HepG2 (cell line): ENCODE data around the gene ITGB7. TPM values are rescaled to one million over a fixed set of nuclear protein-coding genes. Genes with fewer than 3 reads are reported as not detected.

Experiments used
- AHR ChIP-seq: IDR thresholded peaks from 2 replicates; pipeline ENCODE4 v1.6.1; 2018; ENCODE audit warnings: missing genetic modification reagents, missing compliant biosample characterization
- BHLHE40 ChIP-seq: IDR thresholded peaks from 2 replicates; pipeline ENCODE4 v1.6.1; 2011; ENCODE audit warnings: low read length, improper control_type of control experiment
- E2F5 ChIP-seq: sonication (generic); formaldehyde crosslinking; conservative IDR thresholded peaks from 2 replicates; pipeline ENCODE4 v1.4.0; 2020; ENCODE audit warnings: missing genetic modification reagents
- FOXA1 ChIP-seq, 2 experiments: fragments of 450-650 bp in 1 of 2; sonication (generic) in 1 of 2; formaldehyde crosslinking in 1 of 2; IDR thresholded peaks; 2 replicates each; pipeline versions ENCODE4 v1.4.0 to v1.6.1; 2016 to 2020; ENCODE audit warnings: missing genetic modification reagents in 1 of 2
- FOXA3 ChIP-seq: IDR thresholded peaks from 2 replicates; pipeline ENCODE4 v1.6.1; 2016; ENCODE audit warnings: missing genetic modification reagents, missing compliant biosample characterization
- FOXP1 ChIP-seq, 2 experiments: fragments of 450-650 bp in 1 of 2; IDR thresholded peaks; 2 replicates each; pipeline ENCODE4 v1.6.1; 2017 to 2018; ENCODE audit warnings: antibody characterized with exemption in 1 of 2
- GABPA ChIP-seq, 2 experiments: IDR thresholded peaks; 2 replicates each; pipeline ENCODE4 v1.6.1; 2011 to 2016; ENCODE audit warnings: low read depth in 2 of 2, low read length in 1 of 2, missing biosample characterization in 1 of 2, missing genetic modification characterization in 1 of 2
- HCFC1 ChIP-seq: fragments of 150-350 bp; IDR thresholded peaks from 2 replicates; pipeline ENCODE4 v1.6.1; 2014; ENCODE audit warnings: low read depth, low read length
- MIER3 ChIP-seq: IDR thresholded peaks from 2 replicates; pipeline ENCODE4 v1.6.1; 2016; ENCODE audit warnings: missing compliant biosample characterization, borderline replicate concordance
- NCOR1 ChIP-seq: fragments of 200-600 bp; sonication (generic); IDR thresholded peaks from 2 replicates; pipeline ENCODE4 v1.7.0; 2017; ENCODE audit warnings: antibody characterized with exemption, low read length, borderline replicate concordance
- NFRKB ChIP-seq: fragments of 450-650 bp; IDR thresholded peaks from 2 replicates; pipeline ENCODE4 v1.6.1; 2017
- NFYC ChIP-seq: IDR thresholded peaks from 2 replicates; pipeline ENCODE4 v1.6.1; 2016; ENCODE audit warnings: missing genetic modification reagents, missing compliant biosample characterization
- RAD51 ChIP-seq: fragments of 450-650 bp; IDR thresholded peaks from 2 replicates; pipeline ENCODE4 v1.6.1; 2016; ENCODE audit warnings: borderline replicate concordance
- RXRA ChIP-seq: sonication (generic); formaldehyde crosslinking; IDR thresholded peaks from 2 replicates; pipeline ENCODE4 v1.5.1; 2020; ENCODE audit warnings: missing genetic modification reagents
- SNAI1 ChIP-seq: sonication (generic); formaldehyde crosslinking; IDR thresholded peaks from 2 replicates; pipeline ENCODE4 v1.5.0; 2020; ENCODE audit warnings: mild to moderate bottlenecking, missing genetic modification reagents, borderline replicate concordance
- SOX5 ChIP-seq: IDR thresholded peaks from 2 replicates; pipeline ENCODE4 v1.6.1; 2016; ENCODE audit warnings: borderline replicate concordance
- TFDP2 ChIP-seq: sonication (generic); formaldehyde crosslinking; IDR thresholded peaks from 2 replicates; pipeline ENCODE4 v1.4.0; 2020; ENCODE audit warnings: missing genetic modification reagents
- TMF1 ChIP-seq: sonication (generic); formaldehyde crosslinking; IDR thresholded peaks from 2 replicates; pipeline ENCODE4 v1.8.1; 2022; ENCODE audit warnings: low read depth, missing genetic modification reagents
- ZFAT ChIP-seq: sonication (generic); formaldehyde crosslinking; conservative IDR thresholded peaks from 2 replicates; pipeline ENCODE4 v1.8.1; 2023; ENCODE audit warnings: missing genetic modification reagents, inconsistent platforms
- ZMYM4 ChIP-seq: sonication (generic); formaldehyde crosslinking; IDR thresholded peaks from 2 replicates; pipeline ENCODE4 v1.8.1; 2023; ENCODE audit warnings: mild to moderate bottlenecking, missing genetic modification reagents
- ZNF20 ChIP-seq: sonication (generic); formaldehyde crosslinking; IDR thresholded peaks from 2 replicates; pipeline ENCODE4 v1.4.0; 2020; ENCODE audit warnings: mild to moderate bottlenecking, moderate library complexity, missing genetic modification reagents
- ZNF605 ChIP-seq: sonication (generic); formaldehyde crosslinking; IDR thresholded peaks from 2 replicates; pipeline ENCODE4 v1.8.0; 2022; ENCODE audit warnings: mild to moderate bottlenecking, missing genetic modification reagents
- ZNF614 ChIP-seq: IDR thresholded peaks from 2 replicates; pipeline ENCODE4 v1.6.1; 2018; ENCODE audit warnings: missing biosample characterization, missing genetic modification reagents, inconsistent platforms, borderline replicate concordance
- ZNF713 ChIP-seq: sonication (generic); formaldehyde crosslinking; IDR thresholded peaks from 2 replicates; pipeline ENCODE4 v1.4.0; 2020; ENCODE audit warnings: mild to moderate bottlenecking, missing genetic modification reagents
- ZNF788 ChIP-seq: sonication (generic); formaldehyde crosslinking; IDR thresholded peaks from 2 replicates; pipeline ENCODE4 v1.5.0; 2020; ENCODE audit warnings: mild to moderate bottlenecking, missing genetic modification reagents, borderline replicate concordance
- ZSCAN30 ChIP-seq: sonication (generic); formaldehyde crosslinking; IDR thresholded peaks from 2 replicates; pipeline ENCODE4 v1.5.0; 2020; ENCODE audit warnings: mild to moderate bottlenecking, missing genetic modification reagents
- polyA plus RNA-seq, 8 experiments: library from polyadenylated mRNA; depleted of rRNA in 3 of 8; stranded (reverse) in 7 of 8; unstranded in 1 of 8; fragments of >200 nt; fragmentation: Illumina TruSeq in 4 of 8; extraction: Trizol in 4 of 8; gene quantifications; 2 replicates each; pipeline versions ENCODE4 v1.2.1 to v1.2.3, GENCODE V29; 2011 to 2016; ENCODE audit warnings: low read depth in 4 of 8, missing spikeins in 1 of 8, mixed read lengths in 1 of 8; ENCODE audit not compliant: insufficient read depth in 1 of 8
- total RNA-seq, 5 experiments: library from RNA; depleted of rRNA; stranded (reverse); fragments of >200 nt; fragmentation: Illumina TruSeq; extraction: Trizol; gene quantifications; 2 replicates each; pipeline ENCODE4 v1.2.3, GENCODE V29; 2016; ENCODE audit warnings: low read depth in 1 of 5
- TF ChIP-seq, protein P1 (sequence below): sonication (generic); formaldehyde crosslinking; conservative IDR thresholded peaks from 2 replicates; pipeline ENCODE4 v1.8.0; 2022; ENCODE audit warnings: low read depth, missing genetic modification reagents

Gene ITGB7
- total and polyA plus RNA-seq, 2 of the 13 experiments (the other 11 are each of a cell fraction or from before 2014, with no cell fraction given) = 0.16 to 0.18 TPM

GRCh38 chr12:53145383-53146260, 61.4 kb downstream of the ITGB7 start (continued):
- peak; percentile 41 for TF ChIP-seq FOXA3
- peak; percentile 36; the same call in 1 of the 2 replicates for TF ChIP-seq ZMYM4
- 0 out of 2 replicates have a peak, but pooled peaks have one; percentile 21 for TF ChIP-seq BHLHE40
- no peak for TF ChIP-seq TFDP2 (CRISPR knock-in tag)
- no peak for TF ChIP-seq NFRKB
- TF ChIP-seq RAD51 = no peak
- no peak for TF ChIP-seq FOXP1 (IDR thresholded peaks at IDR 0.05)
- TF ChIP-seq FOXP1 (CRISPR knock-in tag; IDR thresholded peaks at IDR 0.05) = peak; percentile 37; the same call in 1 of the 2 replicates
- peak; percentile 95 for TF ChIP-seq RXRA (CRISPR knock-in tag)
- TF ChIP-seq, protein P1, sequence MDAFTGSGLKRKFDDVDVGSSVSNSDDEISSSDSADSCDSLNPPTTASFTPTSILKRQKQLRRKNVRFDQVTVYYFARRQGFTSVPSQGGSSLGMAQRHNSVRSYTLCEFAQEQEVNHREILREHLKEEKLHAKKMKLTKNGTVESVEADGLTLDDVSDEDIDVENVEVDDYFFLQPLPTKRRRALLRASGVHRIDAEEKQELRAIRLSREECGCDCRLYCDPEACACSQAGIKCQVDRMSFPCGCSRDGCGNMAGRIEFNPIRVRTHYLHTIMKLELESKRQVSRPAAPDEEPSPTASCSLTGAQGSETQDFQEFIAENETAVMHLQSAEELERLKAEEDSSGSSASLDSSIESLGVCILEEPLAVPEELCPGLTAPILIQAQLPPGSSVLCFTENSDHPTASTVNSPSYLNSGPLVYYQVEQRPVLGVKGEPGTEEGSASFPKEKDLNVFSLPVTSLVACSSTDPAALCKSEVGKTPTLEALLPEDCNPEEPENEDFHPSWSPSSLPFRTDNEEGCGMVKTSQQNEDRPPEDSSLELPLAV (CRISPR knock-in tag) = no peak
- peak; percentile 59; the same call in 1 of the 2 replicates for TF ChIP-seq MIER3 (CRISPR knock-in tag)
- TF ChIP-seq ZNF788 (CRISPR knock-in tag) = 0 out of 2 replicates have a peak, but pooled peaks have one; percentile 50
- no peak for TF ChIP-seq GABPA (IDR thresholded peaks at IDR 0.05; ENCODE audit: low read depth, low read length)
- TF ChIP-seq GABPA (CRISPR knock-in tag; IDR thresholded peaks at IDR 0.05; ENCODE audit: low read depth) = peak; percentile 65; the same call in 1 of the 2 replicates
- TF ChIP-seq E2F5 = no peak
- no peak for TF ChIP-seq FOXA1 (IDR thresholded peaks at IDR 0.05)
- 0 out of 2 replicates have a peak, but pooled peaks have one; percentile 8 for TF ChIP-seq FOXA1 (CRISPR knock-in tag; IDR thresholded peaks at IDR 0.05)
- TF ChIP-seq NFYC (CRISPR knock-in tag) = peak; percentile 32; the same call in 1 of the 2 replicates
- no peak for TF ChIP-seq ZFAT
- peak; percentile 71 for TF ChIP-seq SOX5 (CRISPR knock-in tag)
- TF ChIP-seq ZSCAN30 = no peak
- no peak for TF ChIP-seq AHR (CRISPR knock-in tag)
- no peak for TF ChIP-seq TMF1 (CRISPR knock-in tag)
- no peak for TF ChIP-seq HCFC1
- peak; percentile 94 for TF ChIP-seq NCOR1
- TF ChIP-seq ZNF605 (CRISPR knock-in tag) = no peak
- no peak for TF ChIP-seq ZNF20 (CRISPR knock-in tag)
- TF ChIP-seq ZNF614 (CRISPR knock-in tag) = peak; percentile 49; the same call in 1 of the 2 replicates
- no peak for TF ChIP-seq ZNF713
- no peak for TF ChIP-seq SNAI1
